ENCODE results near the gene SNX19. TPM values are rescaled to one million over a fixed set of nuclear protein-coding genes. Genes with fewer than 3 reads are reported as not detected.

The SNX19 gene
- total and polyA plus RNA-seq, 8 donors: 34.1 to 66.4 (median 43.1) TPM

GRCh38 chr11:130872102-130872501 lies 44.2 kb downstream of the SNX19 start:
- Histone ChIP-seq H3K9me3 (no peaks in the 10 kb centered on the region), H3K4me1 (no peaks in the 10 kb centered on the region), H3K4me3 (no peak overlapping the region), H3K27ac (no peak overlapping the region), H3K36me3 (peaks cover 0 to 57% of the 10 kb centered on the region in 2 donors), H3K27me3 (no peaks in the 10 kb centered on the region)
- intact Hi-C loops (cut with DNase I): no loop called here
- ATAC-seq: no peak
- DNase-seq: no peak
- TF ChIP-seq CTCF (IDR thresholded peaks at IDR 0.05): no peak

- Histone ChIP-seq H3K9me3 (no peaks in the 10 kb centered on the region), H3K36me3 (peaks cover 0 to 52% of the 10 kb centered on the region in 2 donors), H3K4me3 (no peak overlapping the region), H3K4me1 (no peaks in the 10 kb centered on the region), H3K27ac (no peak overlapping the region), H3K27me3 (no peaks in the 10 kb centered on the region)
- TF ChIP-seq CTCF (IDR thresholded peaks at IDR 0.05): no peak
- DNase-seq (no peak), ATAC-seq (peak; percentile 21)
- intact Hi-C loops (cut with DNase I): no loop called here
Observed at GRCh38 chr11:130871616-130872015, 44.7 kb downstream of the SNX19 start.

- Histone ChIP-seq H3K27ac (no peak overlapping the region), H3K9me3 (no peaks in the 10 kb centered on the region), H3K4me1 (no peaks in the 10 kb centered on the region), H3K36me3 (peaks cover 0 to 25% of the 10 kb centered on the region in 2 donors), H3K4me3 (no peak overlapping the region), H3K27me3 (no peaks in the 10 kb centered on the region)
- intact Hi-C loops (cut with DNase I): loop anchor here (10.0 kb wide), 2 partner anchors 434 to 664 kb away; no protein-coding TSS in a partner anchor
- ATAC-seq (no peak), DNase-seq (peak in 1 of 4 donors; percentile 46)
- no peak for TF ChIP-seq CTCF (IDR thresholded peaks at IDR 0.05)
Observed at GRCh38 chr11:130868721-130869390, 47.4 kb downstream of the SNX19 start.

GRCh38 chr11:130868086-130868710 lies 48.1 kb downstream of the SNX19 start:
- Histone ChIP-seq H3K4me3 (no peak overlapping the region), H3K4me1 (no peaks in the 10 kb centered on the region), H3K27ac (no peak overlapping the region), H3K27me3 (no peaks in the 10 kb centered on the region), H3K9me3 (no peaks in the 10 kb centered on the region), H3K36me3 (peaks cover 0 to 20% of the 10 kb centered on the region in 2 donors)
- TF ChIP-seq CTCF (IDR thresholded peaks at IDR 0.05): no peak
- intact Hi-C loops (cut with DNase I): loop anchor here (10.0 kb wide), 2 partner anchors 433 to 663 kb away; no protein-coding TSS in a partner anchor
- ATAC-seq: no peak
- DNase-seq: no peak

- no peaks in the 10 kb centered on the region for H3K4me1 ChIP-seq
- ATAC-seq (no peak), DNase-seq (no peak)
- H3K36me3 ChIP-seq: peaks cover 0 to 8% of the 10 kb centered on the region in 2 donors
- H3K27ac ChIP-seq: no peak overlapping the region
- TF ChIP-seq CTCF (IDR thresholded peaks at IDR 0.05): no peak
- no peak overlapping the region for H3K4me3 ChIP-seq
- H3K27me3 ChIP-seq: no peaks in the 10 kb centered on the region
- intact Hi-C loops (cut with DNase I): loop anchor here (10.0 kb wide), 2 partner anchors 432 to 662 kb away; no protein-coding TSS in a partner anchor
- H3K9me3 ChIP-seq: no peaks in the 10 kb centered on the region
Observed at GRCh38 chr11:130866831-130867230, 49.4 kb downstream of the SNX19 start.
